Prostate gland (tissue), 2 donors: ENCODE results near the gene NR1D2. TPM values are rescaled to one million over a fixed set of nuclear protein-coding genes. Genes with fewer than 3 reads are reported as not detected.
"Not testable (repeated sequence)": the region's sequence is repeated elsewhere in the genome, so short reads cannot be mapped to it uniquely, and the experiment has no call there.

Experiments
- DNase-seq: peaks from one replicate; pipeline ENCODE4 v3.0.0-alpha.2; 2019; ENCODE audit warnings: low spot score
- H3K27ac ChIP-seq, 2 donors: fragments of 200-600 bp; sonication (generic); 2 replicates each; pipeline ENCODE4 v1.5.1; 2017 to 2019
- H3K27me3 ChIP-seq: fragments of 200-600 bp; sonication (generic); replicated peaks from 2 replicates; pipeline ENCODE4 v1.5.1; 2019; ENCODE audit not compliant: insufficient read depth
- H3K36me3 ChIP-seq, 2 donors: fragments of 200-600 bp; sonication (generic); 1 replicate in 1 of 2; 2 replicates in 1 of 2; pipeline versions ENCODE4 v1.5.1 to v1.8.1; 2017 to 2019
- H3K4me1 ChIP-seq: fragments of 200-600 bp; sonication (generic); replicated peaks from 2 replicates; pipeline ENCODE4 v1.5.1; 2019
- H3K4me3 ChIP-seq, 2 donors: fragments of 200-600 bp; sonication (generic); 2 replicates each; pipeline ENCODE4 v1.5.1; 2017 to 2019
- H3K9me3 ChIP-seq: fragments of 200-600 bp; sonication (generic); 2 replicates; pipeline ENCODE4 v1.5.1; 2017
- CTCF ChIP-seq, 4 experiments: fragments of 200-600 bp in 2 of 4; fragments of 450-650 bp in 2 of 4; sonication (generic) in 2 of 4; IDR thresholded peaks; 1 replicate in 3 of 4; 2 replicates in 1 of 4; pipeline ENCODE4 v1.5.1; 2016 to 2019; ENCODE audit warnings: antibody characterized with exemption in 4 of 4, mild to moderate bottlenecking in 2 of 4, moderate library complexity in 2 of 4
- POLR2A ChIP-seq: fragments of 450-650 bp; IDR thresholded peaks from one replicate; pipeline ENCODE4 v1.6.1; 2016; ENCODE audit warnings: antibody characterized with exemption, mild to moderate bottlenecking
- POLR2AphosphoS5 ChIP-seq: sonication (generic); formaldehyde crosslinking; IDR thresholded peaks from one replicate; pipeline ENCODE4 v1.6.1; 2017; ENCODE audit warnings: antibody characterized with exemption
- WGBS: methylation state at CpG from one replicate; pipeline ENCODE4 v1.1.5; 2018; 5-methylcytosine and 5-hydroxymethylcytosine counted together
- intact Hi-C: fragments of 100-400 bp; cut with DNase I; formaldehyde crosslinking; loops from one replicate; pipeline ENCODE4 v1.14.2; 2022
- total RNA-seq, 2 donors: library from RNA; depleted of rRNA; stranded (reverse); fragments of >200 nt; gene quantifications; one replicate each; pipeline ENCODE4 v1.1.0, GENCODE V29; 2016

The NR1D2 gene
- total RNA-seq, 2 donors from 2014 or later: 39.8 to 48.9 TPM

- Histone ChIP-seq H3K4me1 (peaks cover 3% of the 10 kb centered on the region), H3K27ac (peak within 1 kb of the TSS; percentile 87 to 89), H3K9me3 (no peaks in the 10 kb centered on the region), H3K36me3 (no peaks in the 10 kb centered on the region), H3K27me3 (no peaks in the 10 kb centered on the region), H3K4me3 (peak within 1 kb of the TSS; percentile 61 to 80)
- WGBS: under 1% methylated on average over 64 of the region's 64 CpGs
- peak; percentile 99 for TF ChIP-seq POLR2AphosphoS5
- TF ChIP-seq POLR2A: peak; percentile 95
- TF ChIP-seq CTCF (IDR thresholded peaks at IDR 0.05): peak; percentile 33 to 93 (median 70)
- intact Hi-C loops: loop anchor here (1.0 kb wide), 1 partner anchor 30 kb away; no protein-coding TSS in a partner anchor
- DNase-seq: peak; percentile 97
These were observed 28.0 kb upstream of the NR1D2 start, which contains the start of the genes NKIRAS1 and RPL15 for GRCh38 chr3:23916886-23917678. Gene NKIRAS1 (minus strand): TSS chr3:23916990. CDS start chr3:23910904, 6,086 bp downstream. Gene RPL15 (plus strand): TSS chr3:23917132. CDS start chr3:23917860, 728 bp downstream.

- not testable (repeated sequence) for H3K27me3 ChIP-seq, H3K9me3 ChIP-seq, H3K4me1 ChIP-seq, H3K36me3 ChIP-seq, DNase-seq
- H3K4me3 ChIP-seq: peak overlapping the region; percentile 61 to 80
- intact Hi-C loops: loop anchor here (1.0 kb wide), 1 partner anchor 30 kb away; no protein-coding TSS in a partner anchor
- under 1% methylated on average over 21 of the region's 21 CpGs for WGBS
- H3K27ac ChIP-seq: peak overlapping the region; percentile 87 to 89
These were observed 27.3 kb upstream of the NR1D2 start for GRCh38 chr3:23917679-23918303.

- H3K36me3 ChIP-seq: not testable (repeated sequence)
- 22% methylated on average over 12 of the region's 12 CpGs for WGBS
These were observed 26.8 kb upstream of the NR1D2 start for GRCh38 chr3:23918331-23918730.

GRCh38 chr3:23919628-23920027 lies 25.5 kb upstream of the NR1D2 start:
- Histone ChIP-seq H3K27me3 (no peaks in the 10 kb centered on the region), H3K4me1 (no peaks in the 10 kb centered on the region), H3K9me3 (no peaks in the 10 kb centered on the region), H3K27ac (no peak overlapping the region), H3K36me3 (no peaks in the 10 kb centered on the region), H3K4me3 (no peak overlapping the region)
- DNase-seq: no peak
- intact Hi-C loops: no loop called here
- WGBS: 76% methylated on average over 2 of the region's 2 CpGs
- TF ChIP-seq POLR2AphosphoS5 (no peak), CTCF (IDR thresholded peaks at IDR 0.05) (no peak), POLR2A (no peak)

More at GRCh38 chr3:23918331-23918730, 26.8 kb upstream of the NR1D2 start:
- intact Hi-C loops, H3K4me1 ChIP-seq, DNase-seq, H3K9me3 ChIP-seq, H3K27me3 ChIP-seq: not testable (repeated sequence)
- Histone ChIP-seq H3K27ac (peak overlapping the region; percentile 87 to 89), H3K4me3 (peak overlapping the region; percentile 61 to 80)

GRCh38 chr3:23920151-23920655 lies 24.9 kb upstream of the NR1D2 start:
- no peak for DNase-seq
- no peak overlapping the region for H3K27ac ChIP-seq
- no peak for TF ChIP-seq POLR2A
- TF ChIP-seq POLR2AphosphoS5: no peak
- no peak for TF ChIP-seq CTCF (IDR thresholded peaks at IDR 0.05)
- H3K9me3 ChIP-seq: no peaks in the 10 kb centered on the region
- H3K4me1 ChIP-seq: no peaks in the 10 kb centered on the region
- intact Hi-C loops: no loop called here
- H3K4me3 ChIP-seq: no peak overlapping the region
- no peaks in the 10 kb centered on the region for H3K36me3 ChIP-seq
- 78% methylated on average over 5 of the region's 5 CpGs for WGBS
- no peaks in the 10 kb centered on the region for H3K27me3 ChIP-seq
